K562 (cell line): ENCODE measurements around the gene CSNK1D. TPM values are rescaled to one million over a fixed set of nuclear protein-coding genes. Genes with fewer than 3 reads are reported as not detected.

ENCODE experiments used
- ARHGAP35 ChIP-seq: fragments of 450-650 bp; IDR thresholded peaks from 2 replicates; pipeline ENCODE4 v1.6.1; 2018; ENCODE audit not compliant: partially characterized antibody
- CBX8 ChIP-seq: fragments of 200-600 bp; sonication (generic); IDR thresholded peaks from 2 replicates; pipeline ENCODE4 v1.6.1; 2012; ENCODE audit warnings: borderline replicate concordance, mixed run types, low read depth, mild to moderate bottlenecking, moderate library complexity, mixed read lengths, low read length, control low read depth, inconsistent platforms; ENCODE audit not compliant: poor library complexity, severe bottlenecking; ENCODE audit errors: extremely low read depth
- E2F6 ChIP-seq, 2 experiments: IDR thresholded peaks; 2 replicates each; pipeline ENCODE4 v1.6.1; 2011; ENCODE audit warnings: borderline replicate concordance in 1 of 2, control low read depth in 1 of 2, low read depth in 1 of 2, low read length in 1 of 2, mild to moderate bottlenecking in 1 of 2, mixed read lengths in 1 of 2, moderate library complexity in 1 of 2; ENCODE audit not compliant: insufficient read depth in 1 of 2, insufficient read length in 1 of 2, poor library complexity in 1 of 2, severe bottlenecking in 1 of 2; ENCODE audit errors: extremely low read depth in 1 of 2
- ELF2 ChIP-seq: fragments of 250-450 bp; sonication (Bioruptor Pico); IDR thresholded peaks from 2 replicates; pipeline ENCODE4 v1.5.0; 2021; ENCODE audit warnings: mild to moderate bottlenecking
- KLF16 ChIP-seq: IDR thresholded peaks from 2 replicates; pipeline ENCODE4 v1.6.1; 2016; ENCODE audit warnings: antibody characterized with exemption
- NONO ChIP-seq, 2 experiments: fragments of 200-400 bp in 1 of 2; fragments of 450-650 bp in 1 of 2; formaldehyde crosslinking in 1 of 2; IDR thresholded peaks; 2 replicates each; pipeline ENCODE4 v1.6.1; 2017; ENCODE audit warnings: low read depth in 2 of 2, mild to moderate bottlenecking in 2 of 2, moderate library complexity in 2 of 2, low read length in 1 of 2
- PML ChIP-seq: IDR thresholded peaks from 2 replicates; pipeline ENCODE4 v1.6.1; 2012; ENCODE audit warnings: low read length, inconsistent platforms
- RB1 ChIP-seq: fragments of 450-650 bp; IDR thresholded peaks from 2 replicates; pipeline ENCODE4 v1.6.1; 2017; ENCODE audit warnings: low read depth, mild to moderate bottlenecking
- SIN3B ChIP-seq: fragments of 450-650 bp; IDR thresholded peaks from 2 replicates; pipeline ENCODE4 v1.6.1; 2017; ENCODE audit warnings: low read depth, mild to moderate bottlenecking, moderate library complexity
- SMAD4 ChIP-seq: fragments of 250-450 bp; sonication (Bioruptor Pico); conservative IDR thresholded peaks from 2 replicates; pipeline ENCODE4 v1.8.0; 2021; ENCODE audit warnings: inconsistent platforms, mild to moderate bottlenecking, moderate library complexity
- ZBTB49 ChIP-seq: sonication (generic); formaldehyde crosslinking; IDR thresholded peaks from 2 replicates; pipeline ENCODE4 v1.8.0; 2022; ENCODE audit warnings: missing genetic modification reagents, mild to moderate bottlenecking, borderline replicate concordance
- ZFPM2 ChIP-seq: fragments of 250-450 bp; sonication (Bioruptor Pico); IDR thresholded peaks from 2 replicates; pipeline ENCODE4 v1.5.1; 2022; ENCODE audit warnings: mild to moderate bottlenecking
- ZNF639 ChIP-seq, 2 experiments: fragments of 200-800 bp in 1 of 2; sonication (Bioruptor generic) in 1 of 2; sonication (generic) in 1 of 2; formaldehyde crosslinking in 1 of 2; IDR thresholded peaks in 1 of 2; conservative IDR thresholded peaks in 1 of 2; 2 replicates each; pipeline versions ENCODE4 v1.5.0 to v1.6.1; 2016 to 2020; ENCODE audit warnings: missing compliant biosample characterization in 1 of 2, missing genetic modification characterization in 1 of 2, missing genetic modification reagents in 1 of 2
- polyA plus RNA-seq, 8 experiments: library from polyadenylated mRNA; depleted of rRNA in 4 of 8; stranded (reverse) in 5 of 8; unstranded in 3 of 8; fragments of >200 nt; fragmentation: Nextera tagmentation in 2 of 8; fragmentation: Illumina TruSeq in 1 of 8; extraction: Ambion mirVana in 2 of 8; extraction: Trizol in 1 of 8; gene quantifications; 2 replicates each; pipeline versions ENCODE4 v1.2.1 to v1.2.3, GENCODE V29; 2011 to 2014; ENCODE audit warnings: inconsistent platforms in 1 of 8, missing spikeins in 1 of 8
- total RNA-seq, 7 experiments: library from RNA; depleted of rRNA in 6 of 7; stranded (reverse); fragments of >200 nt in 6 of 7; fragmentation: Illumina TruSeq in 2 of 7; extraction: Trizol in 2 of 7; gene quantifications; 2 replicates each; pipeline versions ENCODE4 v1.2.1 to v1.2.3, GENCODE V29; 2011 to 2021; ENCODE audit warnings: low replicate concordance in 1 of 7
- TF ChIP-seq, protein P1 (sequence below): sonication (generic); formaldehyde crosslinking; IDR thresholded peaks from 2 replicates; pipeline ENCODE4 v1.8.0; 2022; ENCODE audit warnings: mild to moderate bottlenecking, missing genetic modification reagents
- TF ChIP-seq, protein P2 (sequence below): fragments of 450-650 bp; IDR thresholded peaks from 2 replicates; pipeline ENCODE4 v1.6.1; 2016; ENCODE audit warnings: missing biosample characterization, missing genetic modification characterization
- TF ChIP-seq, protein P3 (sequence below): sonication (generic); formaldehyde crosslinking; IDR thresholded peaks from 2 replicates; pipeline ENCODE4 v1.5.0; 2020; ENCODE audit warnings: missing genetic modification reagents

The CSNK1D gene
- total and polyA plus RNA-seq, 9 of the 15 experiments (the other 6 are each of a cell fraction or from before 2014, with no cell fraction given), result 6.5 to 133 (median 41.3) TPM

- TF ChIP-seq ZNF639 (CRISPR knock-in tag; conservative IDR thresholded peaks at IDR 0.05 in 1 of 2, IDR thresholded peaks at IDR 0.05 in 1 of 2), result peak in 1 of 2 experiments; percentile 85; a peak in 2 of 4 replicates
- no peak for TF ChIP-seq ARHGAP35
- no peak for TF ChIP-seq ZBTB49 (CRISPR knock-in tag)
- TF ChIP-seq, protein P1, sequence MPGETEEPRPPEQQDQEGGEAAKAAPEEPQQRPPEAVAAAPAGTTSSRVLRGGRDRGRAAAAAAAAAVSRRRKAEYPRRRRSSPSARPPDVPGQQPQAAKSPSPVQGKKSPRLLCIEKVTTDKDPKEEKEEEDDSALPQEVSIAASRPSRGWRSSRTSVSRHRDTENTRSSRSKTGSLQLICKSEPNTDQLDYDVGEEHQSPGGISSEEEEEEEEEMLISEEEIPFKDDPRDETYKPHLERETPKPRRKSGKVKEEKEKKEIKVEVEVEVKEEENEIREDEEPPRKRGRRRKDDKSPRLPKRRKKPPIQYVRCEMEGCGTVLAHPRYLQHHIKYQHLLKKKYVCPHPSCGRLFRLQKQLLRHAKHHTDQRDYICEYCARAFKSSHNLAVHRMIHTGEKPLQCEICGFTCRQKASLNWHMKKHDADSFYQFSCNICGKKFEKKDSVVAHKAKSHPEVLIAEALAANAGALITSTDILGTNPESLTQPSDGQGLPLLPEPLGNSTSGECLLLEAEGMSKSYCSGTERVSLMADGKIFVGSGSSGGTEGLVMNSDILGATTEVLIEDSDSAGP (CRISPR knock-in tag), result no peak
- peak; percentile 76 for TF ChIP-seq KLF16
- TF ChIP-seq ELF2 (CRISPR knock-in tag), result peak; percentile 39; the same call in 1 of the 2 replicates
- TF ChIP-seq, protein P2, sequence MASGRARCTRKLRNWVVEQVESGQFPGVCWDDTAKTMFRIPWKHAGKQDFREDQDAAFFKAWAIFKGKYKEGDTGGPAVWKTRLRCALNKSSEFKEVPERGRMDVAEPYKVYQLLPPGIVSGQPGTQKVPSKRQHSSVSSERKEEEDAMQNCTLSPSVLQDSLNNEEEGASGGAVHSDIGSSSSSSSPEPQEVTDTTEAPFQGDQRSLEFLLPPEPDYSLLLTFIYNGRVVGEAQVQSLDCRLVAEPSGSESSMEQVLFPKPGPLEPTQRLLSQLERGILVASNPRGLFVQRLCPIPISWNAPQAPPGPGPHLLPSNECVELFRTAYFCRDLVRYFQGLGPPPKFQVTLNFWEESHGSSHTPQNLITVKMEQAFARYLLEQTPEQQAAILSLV (tag), result no peak
- peak; percentile 60 for TF ChIP-seq SMAD4
- peak; percentile 95 for TF ChIP-seq RB1
- peak; percentile 39 to 70 for TF ChIP-seq E2F6 (IDR thresholded peaks at IDR 0.05; ENCODE audit: borderline replicate concordance in 1 of 2, extremely low read depth in 1 of 2, insufficient read depth in 1 of 2, insufficient read length in 1 of 2, low read depth in 1 of 2, low read length in 1 of 2, poor library complexity in 1 of 2, severe bottlenecking in 1 of 2)
- TF ChIP-seq PML, result peak; percentile 23; the same call in 1 of the 2 replicates
- peak in 1 of 2 experiments; percentile 76; a peak in 1 of 4 replicates for TF ChIP-seq NONO (IDR thresholded peaks at IDR 0.05; ENCODE audit: low read depth in 2 of 2, low read length in 1 of 2)
- TF ChIP-seq CBX8, result no peak
- TF ChIP-seq ZFPM2 (CRISPR knock-in tag), result peak; percentile 31; the same call in 1 of the 2 replicates
- TF ChIP-seq SIN3B, result peak; percentile 85
- TF ChIP-seq, protein P3, sequence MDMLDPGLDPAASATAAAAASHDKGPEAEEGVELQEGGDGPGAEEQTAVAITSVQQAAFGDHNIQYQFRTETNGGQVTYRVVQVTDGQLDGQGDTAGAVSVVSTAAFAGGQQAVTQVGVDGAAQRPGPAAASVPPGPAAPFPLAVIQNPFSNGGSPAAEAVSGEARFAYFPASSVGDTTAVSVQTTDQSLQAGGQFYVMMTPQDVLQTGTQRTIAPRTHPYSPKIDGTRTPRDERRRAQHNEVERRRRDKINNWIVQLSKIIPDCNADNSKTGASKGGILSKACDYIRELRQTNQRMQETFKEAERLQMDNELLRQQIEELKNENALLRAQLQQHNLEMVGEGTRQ (CRISPR knock-in tag), result no peak
Observed at GRCh38 chr17:82212331-82213250, 60.9 kb downstream of the CSNK1D start, which contains the start of gene CCDC57 (continued).
